ENCODE results near the gene ZNF681.
"Not testable (repeated sequence)": the region's sequence is repeated elsewhere in the genome, so short reads cannot be mapped to it uniquely, and the experiment has no call there.

ZNF681 gene

GRCh38 chr19:23698711-23699520 is 59.8 kb downstream of the ZNF681 start:
- H3K36me3 Mint-ChIP-seq, result peaks cover 2% of the 10 kb centered on the region
- H3K27me3 Mint-ChIP-seq, result peaks cover 5% of the 10 kb centered on the region
- ATAC-seq (ENCODE audit: low read depth) (no peak), DNase-seq (ENCODE audit: low spot score in 2 of 2) (no peak)
- no peak overlapping the region for H3K27ac Mint-ChIP-seq
- no peak overlapping the region for H3K4me3 Mint-ChIP-seq
- H3K9me3 Mint-ChIP-seq, result peaks cover 1% of the 10 kb centered on the region
- peaks cover 5% of the 10 kb centered on the region for H3K4me1 Mint-ChIP-seq

GRCh38 chr19:23692937-23693336 is 65.8 kb downstream of the ZNF681 start:
- not testable (repeated sequence) for ATAC-seq (ENCODE audit: low read depth); H3K27me3 Mint-ChIP-seq; H3K4me1 Mint-ChIP-seq; H3K27ac Mint-ChIP-seq; H3K36me3 Mint-ChIP-seq; H3K9me3 Mint-ChIP-seq; H3K4me3 Mint-ChIP-seq; DNase-seq (ENCODE audit: low spot score in 2 of 2)
